ENCODE measurements around the gene MED9.
A peak's percentile ranks its signal among the peaks of the same experiment; 100 is the strongest.

DNA sequence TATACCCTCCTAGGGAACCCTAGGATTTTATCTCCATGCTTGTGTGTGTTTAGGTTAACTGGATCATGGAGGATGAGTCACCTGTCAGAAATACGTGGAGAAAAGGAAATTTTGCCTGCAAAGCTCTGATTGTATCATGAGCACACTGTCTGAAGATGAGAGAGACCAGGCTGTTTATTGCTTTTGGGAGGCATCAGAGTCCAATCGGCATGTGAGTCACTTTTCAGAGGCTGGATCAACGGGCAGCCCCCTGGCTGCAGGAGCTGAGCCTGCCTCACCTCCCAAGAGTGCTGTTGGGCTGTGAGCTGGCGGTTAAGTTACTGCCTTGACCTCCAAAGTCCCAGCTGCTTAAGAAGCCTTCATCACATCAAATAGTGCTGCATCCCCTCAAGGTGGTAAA, 41.5 kb upstream of the MED9 start:
- TF ChIP-seq RAD21 (CRISPR knock-in tag; conservative IDR thresholded peaks at IDR 0.05 in 1 of 2, IDR thresholded peaks at IDR 0.05 in 1 of 2), result no peak
- TF ChIP-seq ZBTB1 (CRISPR knock-in tag; IDR thresholded peaks at IDR 0.05; ENCODE audit: borderline replicate concordance, low read depth), result no peak
- TF ChIP-seq NRF1 (conservative IDR thresholded peaks at IDR 0.05 in 1 of 2, IDR thresholded peaks at IDR 0.05 in 1 of 2), result no peak
- no peak for TF ChIP-seq CEBPB (tag; IDR thresholded peaks at IDR 0.05)
- no peak for TF ChIP-seq TCF3 (CRISPR knock-in tag; IDR thresholded peaks at IDR 0.05)
- TF ChIP-seq, protein P1, sequence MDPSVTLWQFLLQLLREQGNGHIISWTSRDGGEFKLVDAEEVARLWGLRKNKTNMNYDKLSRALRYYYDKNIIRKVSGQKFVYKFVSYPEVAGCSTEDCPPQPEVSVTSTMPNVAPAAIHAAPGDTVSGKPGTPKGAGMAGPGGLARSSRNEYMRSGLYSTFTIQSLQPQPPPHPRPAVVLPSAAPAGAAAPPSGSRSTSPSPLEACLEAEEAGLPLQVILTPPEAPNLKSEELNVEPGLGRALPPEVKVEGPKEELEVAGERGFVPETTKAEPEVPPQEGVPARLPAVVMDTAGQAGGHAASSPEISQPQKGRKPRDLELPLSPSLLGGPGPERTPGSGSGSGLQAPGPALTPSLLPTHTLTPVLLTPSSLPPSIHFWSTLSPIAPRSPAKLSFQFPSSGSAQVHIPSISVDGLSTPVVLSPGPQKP (CRISPR knock-in tag; IDR thresholded peaks at IDR 0.05), result no peak
- TF ChIP-seq E2F1 (CRISPR knock-in tag; IDR thresholded peaks at IDR 0.05), result no peak
- TF ChIP-seq CTCF (IDR thresholded peaks at IDR 0.05 in 2 of 3, conservative IDR thresholded peaks at IDR 0.05 in 1 of 3; ENCODE audit: insufficient read depth in 2 of 3, low read depth in 1 of 3, low read length in 3 of 3), result peak in 1 of 3 experiments; percentile 14; a peak in 1 of 6 replicates

Measured in K562 (cell line).